Measurements from ENCODE around the gene TMEM11. TPM values are rescaled to one million over a fixed set of nuclear protein-coding genes. Genes with fewer than 3 reads are reported as not detected.

TMEM11 gene
- total and polyA plus RNA-seq, 2 of the 4 experiments (the other 2 are of a cell fraction), result 19.9 to 44.7 TPM

GRCh38 chr17:21171970-21172510 lies 41.9 kb downstream of the TMEM11 start:
- no TSS peak for BruUV-seq (replicated peaks)
- Histone ChIP-seq H2BK120ac (ENCODE audit: low read depth, low read length) (no peak overlapping the region), H2AFZ (replicated peaks; ENCODE audit: low read length, poor library complexity) (no peak overlapping the region), H3K23ac (ENCODE audit: low read depth, low read length) (no peak overlapping the region), H4K8ac (ENCODE audit: low read depth in 2 of 2, low read length in 2 of 2) (no peak overlapping the region), H2BK20ac (ENCODE audit: low read depth, low read length) (no peak overlapping the region), H3K9ac (ENCODE audit: low read depth, low read length) (no peak overlapping the region), H3K4ac (ENCODE audit: low read depth, low read length) (no peak overlapping the region), H2AK9ac (replicated peaks; ENCODE audit: low read depth, low read length, poor library complexity) (no peak overlapping the region), H3K27ac (ENCODE audit: insufficient read depth, low read length) (no peak overlapping the region), H4K5ac (ENCODE audit: low read depth, low read length) (no peak overlapping the region), H3K18ac (ENCODE audit: low read depth, low read length) (no peak overlapping the region), H3K9me3 (ENCODE audit: control insufficient read depth, insufficient read depth, low read length) (no peaks in the 10 kb centered on the region), H3K27me3 (ENCODE audit: control insufficient read depth, insufficient read depth, low read length) (no peaks in the 10 kb centered on the region), H3K9me1 (ENCODE audit: insufficient read depth, low read length) (peaks cover 23% of the 10 kb centered on the region; the same call in 1 of the 2 replicates), H2BK5ac (ENCODE audit: low read depth, low read length, poor library complexity, severe bottlenecking) (no peak overlapping the region), H3K4me1 (ENCODE audit: control insufficient read depth, insufficient read depth, low read length) (peaks cover 9% of the 10 kb centered on the region), H2AK5ac (ENCODE audit: low read depth, low read length) (no peak overlapping the region), H3K56ac (ENCODE audit: extremely low read depth, insufficient read depth, low read length) (no peak overlapping the region), H2BK15ac (ENCODE audit: low read depth, low read length) (no peak overlapping the region), H4K20me1 (ENCODE audit: insufficient read depth, low read length) (no peaks in the 10 kb centered on the region), H3K4me2 (ENCODE audit: low read depth, low read length) (no peak overlapping the region), H3K4me3 (ENCODE audit: insufficient read depth, low read depth, low read length) (no peak overlapping the region), H4K91ac (ENCODE audit: insufficient read depth, low read depth, low read length) (no peak overlapping the region), H3K14ac (replicated peaks; ENCODE audit: low read depth, low read length) (no peak overlapping the region), H3K36me3 (ENCODE audit: control insufficient read depth, insufficient read depth, low read length) (peaks cover 3% of the 10 kb centered on the region; the same call in 1 of the 2 replicates), H3K79me1 (ENCODE audit: low read depth in 1 of 2, low read length in 2 of 2) (peaks cover 9 to 13% of the 10 kb centered on the region in 2 experiments)
- dilution Hi-C loops (cut with HindIII; ENCODE audit: low sequenced_read_pairs, unreplicated experiment), result no loop called here
- ATAC-seq (ENCODE audit: low read depth) (no peak), DNase-seq (no peak)
- intact Hi-C loops (cut with micrococcal nuclease), result no loop called here
- ChIA-PET CTCF (no interaction called here), POLR2A (ENCODE audit: unreplicated experiment) (no interaction called here)
- in situ Hi-C loops (cut with MboI; ENCODE audit: low sequenced_read_pairs), result no loop called here
- no peak for TF ChIP-seq USF2 (IDR thresholded peaks at IDR 0.05; ENCODE audit: low read depth, low read length)
- TF ChIP-seq CHD1 (IDR thresholded peaks at IDR 0.05; ENCODE audit: low read depth, low read length), result no peak
- TF ChIP-seq RAD21 (IDR thresholded peaks at IDR 0.05; ENCODE audit: low read length), result no peak
- TF ChIP-seq POLR2A (IDR thresholded peaks at IDR 0.05; ENCODE audit: low read depth, low read length), result no peak
- no peak for TF ChIP-seq MAZ (IDR thresholded peaks at IDR 0.05; ENCODE audit: borderline replicate concordance, low read depth, low read length)
- no peak for TF ChIP-seq BHLHE40 (IDR thresholded peaks at IDR 0.05; ENCODE audit: low read depth, low read length)
- no peak for TF ChIP-seq SMC3 (IDR thresholded peaks at IDR 0.05; ENCODE audit: low read depth, low read length)
- TF ChIP-seq RCOR1 (IDR thresholded peaks at IDR 0.05; ENCODE audit: insufficient replicate concordance, low read length), result no peak
- no peak for TF ChIP-seq CTCF (conservative IDR thresholded peaks at IDR 0.05; ENCODE audit: low read depth, low read length)
- TF ChIP-seq CEBPB (IDR thresholded peaks at IDR 0.05; ENCODE audit: low read depth, low read length), result no peak
- no peak for TF ChIP-seq FOS (IDR thresholded peaks at IDR 0.05; ENCODE audit: low read depth, low read length)
- no peak for TF ChIP-seq RFX5 (IDR thresholded peaks at IDR 0.05; ENCODE audit: low read depth, low read length)
- no peak for TF ChIP-seq ELK1 (IDR thresholded peaks at IDR 0.05; ENCODE audit: borderline replicate concordance, low read depth, low read length)
- TF ChIP-seq MXI1 (IDR thresholded peaks at IDR 0.05; ENCODE audit: borderline replicate concordance, low read depth, low read length), result no peak
- TF ChIP-seq MAFK (IDR thresholded peaks at IDR 0.05; ENCODE audit: low read depth, low read length), result no peak
- no peak for TF ChIP-seq NFE2L2 (IDR thresholded peaks at IDR 0.05; ENCODE audit: low read depth, low read length)
- WGBS, 2 experiments (ENCODE audit: extremely low coverage in 2 of 2, insufficient read length in 1 of 2), result 80% methylated on average over 2 of the region's 17 CpGs; no CpG with 5 or more reads in 1 of the 2 experiments

All from IMR-90 (cell line).